Mesothelial cell of epicardium (in vitro differentiated cells): ENCODE data around the gene NOL3. TPM values are rescaled to one million over a fixed set of nuclear protein-coding genes. Genes with fewer than 3 reads are reported as not detected.
A peak's percentile ranks its signal among the peaks of the same experiment; 100 is the strongest.

Experiments used
- DNase-seq, 2 experiments: peaks; one replicate each; pipeline ENCODE4 v3.0.0; 2021; ENCODE audit warnings: low spot score in 2 of 2; ENCODE audit not compliant: unreplicated experiment in 2 of 2
- H3K27ac Mint-ChIP-seq: 2 replicates; pipeline ENCODE4 v1.8.0; 2021; ENCODE audit warnings: mixed read lengths
- H3K27me3 Mint-ChIP-seq: 2 replicates; pipeline ENCODE4 v1.8.0; 2021; ENCODE audit warnings: low read depth, mixed read lengths
- H3K36me3 Mint-ChIP-seq: 2 replicates; pipeline ENCODE4 v1.8.0; 2021; ENCODE audit warnings: mixed read lengths
- H3K4me1 Mint-ChIP-seq: 2 replicates; pipeline ENCODE4 v1.8.0; 2021; ENCODE audit warnings: mixed read lengths
- H3K4me3 Mint-ChIP-seq: 2 replicates; pipeline ENCODE4 v1.8.0; 2021; ENCODE audit warnings: mild to moderate bottlenecking, moderate library complexity, mixed read lengths
- H3K9me3 Mint-ChIP-seq: 2 replicates; pipeline ENCODE4 v1.8.0; 2021; ENCODE audit warnings: mixed read lengths
- total RNA-seq: library from RNA; stranded (reverse); gene quantifications from 3 replicates; pipeline ENCODE4 v1.2.1, GENCODE V29; 2021
- TF ChIP-seq, protein P1 (sequence below): fragments of 200-600 bp; sonication (generic); IDR thresholded peaks from one replicate; pipeline ENCODE4 v1.5.0; 2021; ENCODE audit warnings: antibody characterized with exemption; ENCODE audit not compliant: unreplicated experiment

Gene NOL3
- total RNA-seq, 1 donor from 2014 or later = 15.5 TPM

DNA sequence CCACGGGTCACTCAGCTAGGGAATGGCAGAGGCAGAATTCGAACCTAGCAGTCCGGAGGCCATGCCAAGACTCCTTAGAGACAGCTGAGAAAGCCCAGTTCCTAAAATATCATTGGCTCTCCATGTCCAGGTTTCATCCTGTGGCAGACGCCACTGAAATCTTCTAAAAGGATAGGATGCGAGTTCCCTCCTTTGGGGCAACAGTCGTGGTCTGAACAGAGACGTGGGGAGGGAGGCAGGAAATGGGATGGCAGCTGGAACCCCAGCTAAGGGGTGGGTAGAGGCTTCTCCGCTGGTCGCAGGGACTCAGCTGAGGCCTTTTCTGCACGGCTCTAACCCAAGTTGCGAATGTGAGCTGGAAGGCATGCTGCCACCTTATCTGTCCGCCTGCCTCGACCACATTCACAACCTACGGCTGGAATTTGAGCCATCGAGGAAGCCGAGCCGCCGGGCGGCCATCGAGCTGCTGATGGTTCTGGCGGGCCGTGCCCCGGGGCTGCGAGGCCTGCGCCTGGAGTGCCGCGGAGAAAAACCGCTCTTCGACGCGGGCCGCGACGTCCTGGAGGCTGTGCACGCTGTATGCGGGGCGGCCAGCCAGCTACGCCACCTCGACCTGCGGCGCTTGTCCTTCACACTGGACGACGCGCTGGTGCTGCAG is 7.7 kb upstream of the NOL3 start:
- peaks cover 95% of the 10 kb centered on the region for H3K27me3 Mint-ChIP-seq
- H3K9me3 Mint-ChIP-seq = no peaks in the 10 kb centered on the region
- DNase-seq = no peak
- H3K36me3 Mint-ChIP-seq = no peaks in the 10 kb centered on the region
- H3K27ac Mint-ChIP-seq = no peak overlapping the region
- peak overlapping the region; percentile 41 for H3K4me3 Mint-ChIP-seq
- H3K4me1 Mint-ChIP-seq = peaks cover 24% of the 10 kb centered on the region
- TF ChIP-seq, protein P1, sequence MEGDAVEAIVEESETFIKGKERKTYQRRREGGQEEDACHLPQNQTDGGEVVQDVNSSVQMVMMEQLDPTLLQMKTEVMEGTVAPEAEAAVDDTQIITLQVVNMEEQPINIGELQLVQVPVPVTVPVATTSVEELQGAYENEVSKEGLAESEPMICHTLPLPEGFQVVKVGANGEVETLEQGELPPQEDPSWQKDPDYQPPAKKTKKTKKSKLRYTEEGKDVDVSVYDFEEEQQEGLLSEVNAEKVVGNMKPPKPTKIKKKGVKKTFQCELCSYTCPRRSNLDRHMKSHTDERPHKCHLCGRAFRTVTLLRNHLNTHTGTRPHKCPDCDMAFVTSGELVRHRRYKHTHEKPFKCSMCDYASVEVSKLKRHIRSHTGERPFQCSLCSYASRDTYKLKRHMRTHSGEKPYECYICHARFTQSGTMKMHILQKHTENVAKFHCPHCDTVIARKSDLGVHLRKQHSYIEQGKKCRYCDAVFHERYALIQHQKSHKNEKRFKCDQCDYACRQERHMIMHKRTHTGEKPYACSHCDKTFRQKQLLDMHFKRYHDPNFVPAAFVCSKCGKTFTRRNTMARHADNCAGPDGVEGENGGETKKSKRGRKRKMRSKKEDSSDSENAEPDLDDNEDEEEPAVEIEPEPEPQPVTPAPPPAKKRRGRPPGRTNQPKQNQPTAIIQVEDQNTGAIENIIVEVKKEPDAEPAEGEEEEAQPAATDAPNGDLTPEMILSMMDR = no peak

DNA sequence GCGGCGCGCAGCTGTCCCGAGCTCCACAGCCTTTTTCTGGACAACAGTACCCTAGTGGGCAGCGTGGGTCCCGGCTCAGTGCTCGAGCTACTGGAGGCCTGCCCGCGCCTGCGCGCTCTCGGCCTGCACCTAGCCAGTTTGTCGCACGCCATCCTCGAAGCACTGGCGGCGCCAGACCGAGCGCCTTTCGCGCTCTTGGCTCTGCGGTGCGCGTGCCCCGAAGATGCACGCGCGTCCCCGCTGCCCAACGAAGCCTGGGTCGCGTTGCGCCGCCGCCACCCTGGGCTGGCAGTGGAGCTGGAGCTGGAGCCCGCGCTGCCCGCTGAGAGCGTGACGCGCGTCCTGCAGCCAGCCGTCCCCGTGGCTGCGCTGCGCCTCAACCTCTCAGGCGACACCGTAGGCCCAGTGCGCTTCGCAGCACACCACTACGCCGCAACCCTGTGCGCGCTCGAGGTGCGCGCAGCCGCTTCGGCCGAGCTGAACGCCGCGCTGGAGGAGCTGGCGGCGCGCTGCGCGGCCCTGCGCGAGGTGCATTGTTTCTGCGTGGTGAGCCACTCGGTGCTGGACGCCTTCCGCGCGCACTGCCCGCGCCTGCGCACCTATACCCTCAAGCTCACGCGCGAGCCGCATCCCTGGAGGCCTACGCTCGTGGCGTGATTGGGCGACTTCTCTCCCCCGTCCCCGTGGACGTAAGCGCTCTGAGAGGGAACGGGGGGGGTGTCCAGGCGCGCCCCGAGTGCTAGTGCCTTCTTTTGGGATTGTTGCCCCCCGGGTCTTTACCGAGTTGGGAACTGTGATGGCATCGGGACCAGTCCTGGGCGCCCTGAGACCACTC is 7.0 kb upstream of the NOL3 start:
- Mint-ChIP-seq H3K27me3 (peaks cover 95% of the 10 kb centered on the region), H3K27ac (no peak overlapping the region), H3K4me3 (peak overlapping the region; percentile 49), H3K36me3 (no peaks in the 10 kb centered on the region), H3K4me1 (peaks cover 24% of the 10 kb centered on the region), H3K9me3 (no peaks in the 10 kb centered on the region)
- TF ChIP-seq, protein P1 = no peak
- DNase-seq = no peak

DNA sequence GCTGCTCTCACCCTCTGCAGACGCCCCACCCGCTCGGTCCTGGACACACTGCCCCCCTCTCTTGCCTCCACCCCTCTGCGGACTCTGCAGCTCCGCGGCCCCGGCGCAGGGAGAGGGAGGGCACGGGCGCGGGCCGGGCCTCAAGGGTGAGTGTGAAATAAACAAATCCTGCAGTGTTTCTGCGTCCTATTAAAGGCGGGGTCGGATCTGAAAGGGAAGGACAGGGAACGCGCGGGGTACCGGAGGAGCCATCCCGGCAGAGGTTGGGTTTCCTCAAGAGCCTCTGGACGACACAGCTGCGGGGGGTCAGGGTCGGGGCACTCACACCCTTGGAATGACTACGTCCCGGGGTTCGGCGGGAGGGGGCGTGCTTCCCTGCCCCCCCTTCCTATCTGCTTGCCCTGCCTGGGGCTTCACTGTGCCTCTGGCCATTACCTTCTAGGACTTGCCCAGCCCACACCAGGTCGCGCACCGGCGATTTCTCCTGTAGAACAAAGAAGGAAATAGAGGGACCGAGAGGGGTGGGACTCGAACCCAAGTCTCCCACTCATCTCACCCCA is 6.3 kb upstream of the NOL3 start:
- no peak overlapping the region for H3K27ac Mint-ChIP-seq
- H3K4me1 Mint-ChIP-seq = peaks cover 24% of the 10 kb centered on the region
- H3K36me3 Mint-ChIP-seq = no peaks in the 10 kb centered on the region
- H3K27me3 Mint-ChIP-seq = peaks cover 95% of the 10 kb centered on the region
- H3K9me3 Mint-ChIP-seq = no peaks in the 10 kb centered on the region
- no peak for DNase-seq
- TF ChIP-seq, protein P1 = no peak
- H3K4me3 Mint-ChIP-seq = peak overlapping the region; percentile 49

DNA sequence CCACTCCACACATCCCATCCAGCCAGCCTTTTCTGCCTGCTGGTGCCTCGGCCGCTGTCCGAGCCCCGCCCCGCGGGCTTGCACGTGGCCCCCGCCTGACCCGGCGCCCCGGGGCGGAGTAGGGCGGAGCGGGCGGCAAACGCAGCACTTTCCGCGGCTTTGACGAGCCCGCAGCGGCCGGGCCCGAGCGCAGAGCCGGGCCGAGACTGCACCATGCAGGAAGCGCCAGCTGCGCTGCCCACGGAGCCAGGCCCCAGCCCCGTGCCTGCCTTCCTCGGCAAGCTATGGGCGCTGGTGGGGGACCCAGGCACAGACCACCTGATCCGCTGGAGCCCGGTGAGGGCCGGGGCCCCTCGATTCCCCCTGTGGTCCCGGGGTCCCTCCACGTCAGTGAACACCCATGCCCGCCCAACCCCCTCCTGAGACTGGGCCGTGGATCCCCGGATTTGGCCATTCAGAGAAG is 5.7 kb upstream of the NOL3 start, which contains the start of gene HSF4:
Gene HSF4, plus strand, starts transcription at position 147 of the 463 bp plus-strand sequence. Its CDS starts 67 bp downstream, at position 214.
- Mint-ChIP-seq H3K4me1 (peaks cover 27% of the 10 kb centered on the region), H3K36me3 (no peaks in the 10 kb centered on the region), H3K27me3 (peaks cover 95% of the 10 kb centered on the region), H3K4me3 (peak within 1 kb of the TSS; percentile 49), H3K27ac (no peak within 1 kb of the TSS), H3K9me3 (no peaks in the 10 kb centered on the region)
- DNase-seq = no peak
- TF ChIP-seq, protein P1 = no peak

DNA sequence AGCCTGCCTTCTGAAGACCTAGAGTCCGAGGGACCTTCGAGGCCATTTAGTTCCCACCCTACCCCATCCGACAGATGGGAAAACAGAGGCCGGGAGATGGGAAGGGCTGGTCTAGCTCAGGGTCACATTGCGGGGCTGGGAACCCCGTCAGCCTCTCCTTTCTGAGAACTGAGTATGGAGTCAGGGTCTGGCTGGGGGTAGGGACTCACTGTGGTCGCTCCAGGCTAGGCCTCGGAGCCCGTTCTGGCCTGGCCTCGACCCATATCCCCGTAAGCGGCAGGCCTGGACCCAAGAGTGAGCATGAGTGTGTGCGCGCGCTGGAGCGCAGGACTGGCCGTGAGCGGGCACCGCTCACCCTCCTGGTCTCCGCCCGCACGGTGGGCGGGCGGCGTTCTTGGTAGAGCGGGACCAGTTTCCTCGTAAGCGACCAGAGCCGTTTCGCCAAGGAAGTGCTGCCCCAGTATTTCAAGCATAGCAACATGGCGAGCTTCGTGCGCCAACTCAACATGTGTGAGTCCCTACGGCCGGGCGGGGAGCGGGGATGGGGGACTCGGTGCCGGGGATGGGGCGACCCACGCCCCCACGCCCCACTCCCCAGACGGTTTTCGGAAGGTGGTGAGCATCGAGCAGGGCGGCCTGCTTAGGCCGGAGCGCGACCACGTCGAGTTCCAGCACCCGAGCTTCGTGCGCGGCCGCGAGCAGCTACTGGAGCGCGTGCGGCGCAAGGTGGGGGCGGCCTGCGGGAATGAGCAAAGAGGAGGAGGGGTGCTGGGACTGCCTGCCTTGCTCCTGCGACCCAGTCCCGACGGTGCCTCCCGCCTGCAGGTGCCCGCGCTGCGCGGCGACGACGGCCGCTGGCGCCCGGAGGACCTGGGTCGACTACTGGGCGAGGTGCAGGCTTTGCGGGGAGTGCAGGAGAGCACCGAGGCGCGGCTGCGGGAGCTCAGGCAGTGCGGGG is 4.9 kb upstream of the NOL3 start:
- Mint-ChIP-seq H3K27ac (no peak overlapping the region), H3K36me3 (no peaks in the 10 kb centered on the region), H3K4me1 (peaks cover 29% of the 10 kb centered on the region), H3K27me3 (peaks cover 91% of the 10 kb centered on the region), H3K4me3 (peak overlapping the region; percentile 46), H3K9me3 (no peaks in the 10 kb centered on the region)
- TF ChIP-seq, protein P1 = no peak
- no peak for DNase-seq
